H1 (cell line): Measurements from ENCODE around the gene ATG7. TPM values are rescaled to one million over a fixed set of nuclear protein-coding genes. Genes with fewer than 3 reads are reported as not detected.

ENCODE experiments used
- JUN ChIP-seq: IDR thresholded peaks from 2 replicates; pipeline ENCODE4 v1.6.1; 2011; ENCODE audit warnings: low read depth, mild to moderate bottlenecking, improper control_type of control experiment, low read length
- PHF8 ChIP-seq: fragments of 200-600 bp; sonication (generic); conservative IDR thresholded peaks from 2 replicates; pipeline ENCODE4 v1.7.1; 2012; ENCODE audit warnings: low read depth, mild to moderate bottlenecking, inconsistent platforms, low read length, moderate library complexity
- POLR2A ChIP-seq, 2 experiments: IDR thresholded peaks; 1 replicate in 1 of 2; 2 replicates in 1 of 2; pipeline ENCODE4 v1.6.1; 2011; ENCODE audit warnings: low read depth in 2 of 2, low read length in 2 of 2, mild to moderate bottlenecking in 2 of 2; ENCODE audit errors: control extremely low read depth in 1 of 2
- RBBP5 ChIP-seq: IDR thresholded peaks from 2 replicates; pipeline ENCODE4 v1.7.1; 2012; ENCODE audit warnings: low read depth, mild to moderate bottlenecking, inconsistent platforms, low read length, moderate library complexity, borderline replicate concordance
- polyA plus RNA-seq, 7 experiments: library from polyadenylated mRNA; depleted of rRNA in 3 of 7; stranded (reverse) in 5 of 7; unstranded in 2 of 7; fragments of >200 nt in 5 of 7; fragments of 200-250 nt in 2 of 7; gene quantifications; 1 replicate in 5 of 7; 2 replicates in 1 of 7; 4 replicates in 1 of 7; pipeline versions ENCODE4 v1.2.1 to v1.2.3, GENCODE V29; 2011 to 2013; ENCODE audit warnings: missing spikeins in 2 of 7, mixed read lengths in 2 of 7
- total RNA-seq: library from RNA; stranded (reverse); fragmentation: NEBNext Ultra II Directional; extraction: Animal tissue kit (Norgen Biotek cat#: 25700); gene quantifications from 2 replicates; pipeline ENCODE4 v1.2.1, GENCODE V29; 2021

The ATG7 gene
- total and polyA plus RNA-seq, 2 of the 8 experiments (the other 6 are each of a cell fraction or from before 2014, with no cell fraction given), result 15.0 to 19.1 TPM

DNA sequence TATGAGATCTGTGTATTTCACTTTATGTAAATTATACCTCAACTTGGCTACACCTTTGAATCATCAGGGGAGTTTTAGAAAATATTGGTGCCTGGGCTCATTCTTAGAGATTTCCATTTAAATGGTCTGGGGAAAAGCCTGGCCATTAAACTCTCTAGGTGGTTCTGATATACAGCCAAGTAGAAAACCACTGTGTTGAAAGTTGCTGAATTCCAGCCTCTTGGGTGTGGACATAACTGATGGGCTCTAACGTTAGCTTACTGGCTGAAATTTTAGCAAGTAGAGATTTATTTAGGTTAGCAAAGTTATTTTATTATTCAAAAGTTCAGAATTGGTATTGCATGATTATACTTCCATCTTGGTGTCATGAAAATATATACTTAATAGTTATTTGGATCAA, 84.1 kb downstream of the ATG7 start (continued):
- TF ChIP-seq POLR2A (IDR thresholded peaks at IDR 0.05; ENCODE audit: control extremely low read depth in 1 of 2, low read depth in 2 of 2, low read length in 2 of 2), result no peak
- no peak for TF ChIP-seq RBBP5
- no peak for TF ChIP-seq JUN
- TF ChIP-seq PHF8, result no peak
